Chondrocyte (in vitro differentiated cells): ENCODE data around the gene DDIAS. TPM values are rescaled to one million over a fixed set of nuclear protein-coding genes. Genes with fewer than 3 reads are reported as not detected.
"Not testable (repeated sequence)": the region's sequence is repeated elsewhere in the genome, so short reads cannot be mapped to it uniquely, and the experiment has no call there.

Experiments
- DNase-seq: peaks from one replicate; pipeline ENCODE4 v3.0.0; 2021; ENCODE audit warnings: mixed read lengths, low spot score
- H3K27ac Mint-ChIP-seq: one replicate; pipeline ENCODE4 v1.8.0; 2021; ENCODE audit warnings: mild to moderate bottlenecking, moderate library complexity, mixed read lengths; ENCODE audit not compliant: unreplicated experiment
- H3K27me3 Mint-ChIP-seq: 2 replicates; pipeline ENCODE4 v1.8.0; 2021; ENCODE audit warnings: low read depth, mixed read lengths
- H3K36me3 Mint-ChIP-seq: 2 replicates; pipeline ENCODE4 v1.8.0; 2021; ENCODE audit warnings: low read depth, mixed read lengths
- H3K4me1 Mint-ChIP-seq: 2 replicates; pipeline ENCODE4 v1.8.0; 2021; ENCODE audit warnings: low read depth, mild to moderate bottlenecking, mixed read lengths
- H3K4me3 Mint-ChIP-seq: one replicate; pipeline ENCODE4 v1.8.0; 2021; ENCODE audit warnings: mild to moderate bottlenecking, moderate library complexity, mixed read lengths; ENCODE audit not compliant: unreplicated experiment
- H3K9me3 Mint-ChIP-seq: 2 replicates; pipeline ENCODE4 v1.8.0; 2021; ENCODE audit warnings: low read depth, mixed read lengths
- CTCF ChIP-seq: fragments of 200-600 bp; sonication (generic); IDR thresholded peaks from 2 replicates; pipeline ENCODE4 v1.5.0; 2021; ENCODE audit warnings: antibody characterized with exemption, mild to moderate bottlenecking, moderate library complexity
- total RNA-seq: library from RNA; stranded (reverse); gene quantifications from 3 replicates; pipeline ENCODE4 v1.2.1, GENCODE V29; 2021

The DDIAS gene
- total RNA-seq, 1 donor from 2014 or later = 1.8 TPM

- H3K4me3 Mint-ChIP-seq = no peak overlapping the region
- DNase-seq = no peak
- H3K4me1 Mint-ChIP-seq = peaks cover 10% of the 10 kb centered on the region
- no peak overlapping the region for H3K27ac Mint-ChIP-seq
- peaks cover 16% of the 10 kb centered on the region for H3K9me3 Mint-ChIP-seq
- peaks cover 4% of the 10 kb centered on the region for H3K36me3 Mint-ChIP-seq
- H3K27me3 Mint-ChIP-seq = no peaks in the 10 kb centered on the region
- TF ChIP-seq CTCF = no peak
Observed at GRCh38 chr11:82909015-82909640, 7.6 kb downstream of the DDIAS start.

GRCh38 chr11:82919786-82920185, 18.2 kb downstream of the DDIAS start:
- not testable (repeated sequence) for H3K4me3 Mint-ChIP-seq, H3K27me3 Mint-ChIP-seq, H3K27ac Mint-ChIP-seq, H3K9me3 Mint-ChIP-seq, H3K36me3 Mint-ChIP-seq, DNase-seq, H3K4me1 Mint-ChIP-seq

GRCh38 chr11:82920227-82920626, 18.7 kb downstream of the DDIAS start:
- H3K9me3 Mint-ChIP-seq, H3K27me3 Mint-ChIP-seq, H3K4me1 Mint-ChIP-seq, H3K27ac Mint-ChIP-seq, H3K36me3 Mint-ChIP-seq, H3K4me3 Mint-ChIP-seq, DNase-seq: not testable (repeated sequence)

GRCh38 chr11:82922396-82923173, 21.0 kb downstream of the DDIAS start:
- not testable (repeated sequence) for H3K36me3 Mint-ChIP-seq, H3K4me1 Mint-ChIP-seq, H3K27me3 Mint-ChIP-seq, H3K9me3 Mint-ChIP-seq, DNase-seq, H3K4me3 Mint-ChIP-seq, H3K27ac Mint-ChIP-seq

- TF ChIP-seq CTCF = no peak
- no peaks in the 10 kb centered on the region for H3K36me3 Mint-ChIP-seq
- no peak for DNase-seq
- no peaks in the 10 kb centered on the region for H3K27me3 Mint-ChIP-seq
- H3K4me3 Mint-ChIP-seq = no peak overlapping the region
- no peaks in the 10 kb centered on the region for H3K9me3 Mint-ChIP-seq
- H3K4me1 Mint-ChIP-seq = peaks cover 3% of the 10 kb centered on the region
- H3K27ac Mint-ChIP-seq = no peak overlapping the region
Observed at GRCh38 chr11:82924522-82925224, 23.1 kb downstream of the DDIAS start.

GRCh38 chr11:82927264-82927880, 25.8 kb downstream of the DDIAS start:
- TF ChIP-seq CTCF = peak; percentile 97
- DNase-seq = no peak

More at GRCh38 chr11:82927264-82927880, 25.8 kb downstream of the DDIAS start:
- Mint-ChIP-seq H3K9me3 (no peaks in the 10 kb centered on the region), H3K36me3 (no peaks in the 10 kb centered on the region), H3K27me3 (no peaks in the 10 kb centered on the region), H3K27ac (no peak overlapping the region), H3K4me3 (no peak overlapping the region), H3K4me1 (peaks cover 3% of the 10 kb centered on the region)
